ENCODE results near the gene RBM4.
A peak's percentile ranks its signal among the peaks of the same experiment; 100 is the strongest.
"Not testable (repeated sequence)": the region's sequence is repeated elsewhere in the genome, so short reads cannot be mapped to it uniquely, and the experiment has no call there.

RBM4 gene, protein sequence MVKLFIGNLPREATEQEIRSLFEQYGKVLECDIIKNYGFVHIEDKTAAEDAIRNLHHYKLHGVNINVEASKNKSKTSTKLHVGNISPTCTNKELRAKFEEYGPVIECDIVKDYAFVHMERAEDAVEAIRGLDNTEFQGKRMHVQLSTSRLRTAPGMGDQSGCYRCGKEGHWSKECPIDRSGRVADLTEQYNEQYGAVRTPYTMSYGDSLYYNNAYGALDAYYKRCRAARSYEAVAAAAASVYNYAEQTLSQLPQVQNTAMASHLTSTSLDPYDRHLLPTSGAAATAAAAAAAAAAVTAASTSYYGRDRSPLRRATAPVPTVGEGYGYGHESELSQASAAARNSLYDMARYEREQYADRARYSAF

DNA sequence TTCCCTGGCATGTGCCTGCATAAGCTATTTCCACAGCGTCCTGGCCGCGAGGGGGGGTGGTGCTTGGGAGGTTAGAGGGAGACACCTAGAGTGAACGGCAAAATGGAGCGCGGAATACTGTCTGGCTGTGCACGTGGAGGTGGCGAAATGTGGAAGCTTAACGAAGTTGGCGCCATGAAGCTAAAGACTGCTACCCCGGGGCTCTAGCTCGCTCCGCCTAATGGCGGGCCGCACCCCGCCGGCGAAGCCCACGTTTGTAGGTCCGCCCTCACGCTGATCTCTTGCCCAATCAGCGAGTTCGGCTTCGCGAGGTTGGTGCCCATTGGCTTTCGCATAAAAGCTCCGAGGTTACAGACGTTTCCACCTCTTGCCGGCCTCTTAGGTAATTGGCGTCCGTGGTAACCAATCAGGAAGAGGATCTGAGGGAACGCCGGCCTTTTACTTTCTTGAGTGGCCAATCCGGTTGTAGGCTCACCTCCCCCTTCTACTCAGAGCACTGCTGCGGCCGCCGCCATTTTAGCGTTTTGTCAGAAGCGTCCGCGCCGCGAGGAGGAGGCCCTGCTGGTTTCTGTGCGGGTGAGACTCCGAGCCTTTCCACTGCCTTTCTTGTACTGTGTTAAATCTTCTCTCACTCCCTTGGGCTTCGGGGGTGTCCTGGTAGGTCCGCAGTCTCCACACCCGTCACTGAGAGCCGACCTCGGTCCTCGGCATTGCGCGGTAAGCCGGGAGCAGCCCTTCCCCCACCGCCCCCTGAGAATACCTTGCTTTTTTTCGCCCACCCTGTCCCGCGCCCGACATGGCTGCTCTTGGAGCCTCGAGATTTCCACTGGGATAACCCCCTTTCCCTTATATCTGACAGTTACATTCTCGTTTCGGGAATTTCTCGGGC is at the start of gene RBM4:
TSS of gene RBM4 (plus strand) at position 527 of the 889 bp plus-strand sequence. CDS start 1,009 bp downstream, outside the sequence.
- peak; percentile 99 for DNase-seq

DNA sequence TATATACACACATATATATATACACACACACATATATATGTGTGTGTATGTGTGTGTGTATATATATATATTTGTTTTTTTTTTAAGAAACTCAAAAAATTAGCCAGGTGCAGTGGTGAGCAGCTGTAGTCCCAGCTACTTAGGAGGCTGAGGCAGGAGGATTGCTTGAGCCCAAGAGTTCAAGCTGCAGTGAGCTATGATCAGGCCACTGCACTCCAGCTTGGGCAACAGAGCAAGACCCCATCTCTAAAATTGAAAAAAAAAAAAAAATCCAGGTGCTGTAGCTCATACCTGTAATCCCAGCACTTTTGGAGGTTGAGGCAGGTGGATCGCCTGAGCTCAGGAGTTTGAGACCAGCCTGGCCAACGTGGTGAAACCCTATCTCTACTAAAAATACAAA is 49.2 kb upstream of the RBM4 start:
- DNase-seq, result not testable (repeated sequence)

DNA sequence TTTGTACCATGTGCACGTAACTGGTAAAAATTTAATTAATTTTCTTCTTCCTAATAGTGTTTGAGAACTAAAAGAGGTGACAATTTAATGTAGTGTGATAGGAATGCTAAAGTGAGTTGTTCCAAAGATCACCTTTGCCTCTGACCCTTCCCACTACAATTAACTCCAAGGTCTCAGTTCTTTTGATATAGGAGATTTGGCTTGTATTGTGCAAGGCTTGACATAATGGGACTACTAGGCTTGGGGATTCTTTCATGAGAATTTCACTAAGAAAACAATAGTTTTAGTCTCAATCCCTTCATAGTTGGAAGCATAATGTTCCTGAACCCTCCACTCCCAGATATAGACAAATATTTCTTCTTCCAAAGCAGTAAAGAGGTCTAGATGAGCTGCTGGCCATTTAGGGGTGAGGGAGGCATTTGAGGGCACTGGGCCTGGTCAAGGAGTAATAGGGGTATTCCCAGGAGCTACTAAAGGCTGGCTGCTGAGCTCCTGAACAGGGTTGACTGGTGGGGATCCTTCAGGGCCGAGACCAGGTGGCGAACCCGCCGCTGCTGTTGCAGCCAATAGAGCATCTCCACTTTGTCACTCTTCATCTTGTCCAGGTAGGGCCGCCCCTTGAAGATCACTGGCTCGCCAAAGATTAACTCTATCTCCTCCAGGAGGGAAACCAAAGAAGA is 48.4 kb upstream of the RBM4 start:
- no peak for DNase-seq

DNA sequence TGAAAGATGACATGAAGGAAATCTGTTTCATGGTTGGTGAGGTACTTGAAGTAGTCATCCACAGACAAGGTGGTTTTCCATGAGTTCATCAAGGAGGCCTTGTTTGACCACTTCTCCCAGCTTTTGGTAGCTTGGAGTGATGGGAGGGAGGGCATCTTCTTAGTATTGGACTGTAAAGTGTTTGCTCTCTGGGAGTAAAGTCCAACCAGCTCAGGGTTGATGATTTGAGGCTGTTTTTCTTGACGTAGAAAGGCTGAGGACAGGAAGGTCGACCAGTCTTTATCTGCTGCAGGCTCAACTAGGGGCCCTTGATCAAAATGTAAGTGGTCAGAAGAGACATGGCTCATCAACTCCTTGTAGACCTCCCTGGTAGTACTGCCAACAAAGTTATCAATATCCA is 47.3 kb upstream of the RBM4 start:
- no peak for DNase-seq

DNA sequence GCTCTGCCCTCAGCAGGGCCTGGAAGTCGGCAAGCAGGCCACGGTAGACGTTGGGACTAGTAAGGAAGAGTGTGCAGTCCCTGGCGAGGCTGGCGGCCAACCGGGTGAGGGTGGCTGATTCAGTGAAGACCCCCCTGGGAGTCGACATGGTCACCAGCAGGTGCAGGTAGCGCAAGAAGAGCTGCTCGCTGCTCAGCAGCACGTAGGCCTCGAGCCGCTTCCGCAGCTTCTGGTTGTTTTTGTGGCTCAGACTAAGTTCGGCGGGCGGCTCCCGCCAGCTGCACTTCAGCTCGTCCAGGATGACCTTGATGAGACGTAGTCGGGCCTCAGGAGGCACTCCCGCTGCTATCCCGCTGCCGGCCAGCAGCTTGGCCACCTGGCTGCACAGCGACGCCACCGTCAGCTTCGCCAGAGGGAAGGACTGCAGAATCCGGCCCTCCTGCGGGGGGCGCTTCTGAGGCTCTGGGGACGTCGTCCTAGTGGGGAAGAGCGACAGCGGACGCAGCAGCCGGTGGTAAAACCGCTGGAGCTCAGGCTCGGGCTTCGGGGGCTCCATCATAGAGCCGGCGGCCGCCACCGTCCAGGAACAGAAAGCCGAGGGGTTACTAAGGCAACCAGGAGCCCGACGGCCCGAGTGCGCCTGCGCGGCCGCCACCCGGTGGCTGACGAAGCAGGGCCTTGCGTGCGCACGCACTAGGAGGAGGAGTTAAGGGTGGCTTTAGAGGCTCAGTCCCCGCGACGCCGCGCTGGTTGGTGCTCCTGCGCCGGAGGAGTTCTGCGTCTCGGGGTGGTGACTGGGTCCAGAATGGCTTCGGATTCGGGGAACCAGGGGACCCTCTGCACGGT is 45.8 kb upstream of the RBM4 start, which contains the start of the genes CCDC87 and CCS:
TSS of gene CCDC87 (minus strand) at position 607 of the 846 bp plus-strand sequence. CDS start at position 559, 48 bp downstream.
TSS of gene CCS (plus strand) at position 729 of the 846 bp plus-strand sequence. CDS start at position 806, 77 bp downstream.
- peak; percentile 87 for DNase-seq

DNA sequence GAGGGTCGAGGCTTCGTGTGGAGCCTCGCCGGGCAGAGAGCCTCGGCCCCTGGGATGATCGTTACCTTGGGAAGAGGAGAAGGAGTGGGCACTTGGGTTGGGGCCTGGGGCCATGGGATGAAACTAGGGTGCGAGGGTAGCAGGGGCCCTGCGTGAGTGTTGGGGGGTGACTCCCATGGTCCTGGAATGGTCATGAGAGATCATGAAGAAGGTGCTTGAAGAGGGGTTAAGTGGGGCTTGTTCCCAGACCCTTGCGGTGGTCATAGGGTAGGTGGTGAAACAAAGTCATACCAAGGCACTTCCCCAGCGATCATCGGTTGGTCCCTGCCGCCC is 45.2 kb upstream of the RBM4 start:
- no peak for DNase-seq

DNA sequence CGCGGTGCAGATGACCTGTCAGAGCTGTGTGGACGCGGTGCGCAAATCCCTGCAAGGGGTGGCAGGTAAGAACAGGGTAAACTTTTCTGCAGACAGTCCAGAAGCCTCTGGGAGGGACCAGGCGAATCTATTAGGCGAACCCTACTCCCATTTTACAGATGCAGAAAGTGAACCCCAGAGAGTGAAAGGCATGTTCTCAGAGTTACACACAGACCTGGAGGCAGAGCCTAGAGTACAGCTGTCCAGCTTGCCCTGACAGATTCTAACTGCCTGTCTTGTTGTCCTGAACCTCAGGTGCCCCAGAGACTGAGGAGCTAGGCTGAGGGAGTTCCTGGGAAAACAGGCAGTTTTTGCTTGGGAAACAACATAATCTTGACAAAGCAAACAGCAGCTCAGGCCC is 44.9 kb upstream of the RBM4 start:
- no peak for DNase-seq

DNA sequence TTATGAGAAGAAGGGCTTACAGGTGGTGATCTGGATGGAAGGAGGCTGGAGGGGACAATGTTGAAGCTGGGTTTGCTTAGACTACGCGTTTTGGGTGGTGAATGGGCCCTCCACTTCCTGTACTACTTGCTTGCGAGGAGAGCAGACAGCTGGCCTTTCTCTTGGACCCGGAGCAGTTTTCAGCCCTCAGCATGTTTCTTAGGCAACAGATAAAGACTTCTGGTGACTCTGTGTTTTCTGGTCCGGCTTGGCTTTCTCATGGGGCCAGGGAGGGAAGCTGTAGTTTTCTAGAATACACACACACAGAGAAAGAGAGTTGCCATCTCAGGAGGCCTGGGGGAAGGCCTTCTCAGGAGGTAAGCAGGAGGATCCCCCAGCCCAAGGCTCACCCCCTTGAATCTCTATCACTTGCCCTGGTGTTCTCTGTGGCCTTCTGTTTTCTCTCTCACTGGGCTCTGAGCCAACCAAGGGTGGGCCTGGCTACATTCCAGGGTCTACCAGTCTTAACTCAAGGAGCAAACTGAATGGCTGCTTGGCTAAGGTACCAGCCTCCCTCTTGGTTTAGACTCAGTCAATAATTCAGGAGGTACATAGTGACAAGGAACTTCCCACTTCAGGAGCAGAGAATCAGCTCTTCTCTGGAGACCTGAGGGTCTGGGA is 43.1 kb upstream of the RBM4 start:
- DNase-seq, result peak; percentile 48

DNA sequence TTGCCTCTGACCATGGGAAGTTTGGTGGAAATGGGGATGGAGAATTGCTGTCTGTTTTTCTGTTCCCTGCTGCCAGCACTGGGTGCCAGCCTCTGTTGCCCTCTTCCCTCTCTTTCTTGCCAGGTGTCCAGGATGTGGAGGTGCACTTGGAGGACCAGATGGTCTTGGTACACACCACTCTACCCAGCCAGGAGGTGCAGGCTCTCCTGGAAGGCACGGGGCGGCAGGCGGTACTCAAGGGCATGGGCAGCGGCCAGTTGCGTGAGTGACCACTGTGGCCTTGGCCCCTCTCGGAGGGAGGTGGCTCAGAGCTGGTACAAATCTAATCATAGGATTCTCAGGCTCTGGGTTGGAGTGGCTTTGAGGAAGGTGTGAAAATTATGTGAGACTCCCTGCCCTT is 39.5 kb upstream of the RBM4 start:
- no peak for DNase-seq

DNA sequence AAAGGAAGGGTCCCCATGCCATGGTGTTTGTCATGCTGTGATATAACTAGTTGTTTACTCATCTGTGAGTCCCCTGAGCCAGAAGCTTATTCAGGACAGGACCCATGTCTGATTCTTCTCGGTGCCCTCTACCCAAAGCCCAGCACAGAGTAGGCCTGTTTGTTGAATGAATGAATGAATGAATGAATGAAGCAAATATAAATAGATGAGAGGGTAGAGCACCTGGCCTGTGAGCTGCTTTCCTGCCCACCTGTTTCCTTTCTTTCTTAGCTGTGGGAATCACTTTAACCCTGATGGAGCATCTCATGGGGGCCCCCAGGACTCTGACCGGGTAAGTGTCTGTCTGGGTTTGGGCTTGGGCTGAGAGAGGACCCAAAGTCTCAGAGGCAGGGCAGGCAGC is 38.3 kb upstream of the RBM4 start:
- DNase-seq, result no peak

DNA sequence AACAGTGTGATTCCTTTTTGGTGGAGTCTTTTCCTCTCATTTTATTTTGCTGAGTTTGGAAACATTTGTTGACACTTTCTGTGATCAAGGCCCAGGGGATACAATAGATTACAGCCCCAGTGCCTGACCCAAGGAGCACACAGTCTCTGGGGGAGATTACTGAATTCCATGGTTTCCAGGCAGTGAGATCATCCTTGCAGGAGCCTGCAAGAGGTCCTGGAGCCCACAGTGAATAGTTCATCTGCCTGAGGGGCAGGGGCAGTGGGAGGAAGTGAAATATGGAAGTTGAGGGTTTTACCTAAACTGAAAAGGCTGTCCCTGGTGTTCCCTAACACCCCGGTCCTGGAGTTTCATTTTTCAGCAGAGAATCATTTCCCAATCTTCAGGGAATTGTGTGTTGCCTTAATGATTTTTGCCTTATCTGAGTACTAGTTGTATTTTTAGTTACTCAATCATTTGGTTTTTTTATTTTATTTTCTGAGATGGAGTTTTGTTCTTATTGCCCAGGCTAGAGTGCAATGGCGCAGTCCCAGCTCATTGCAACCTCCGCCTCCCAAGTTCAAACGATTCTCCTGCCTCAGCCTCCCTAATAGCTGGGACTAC is 37.8 kb upstream of the RBM4 start:
- no peak for DNase-seq

DNA sequence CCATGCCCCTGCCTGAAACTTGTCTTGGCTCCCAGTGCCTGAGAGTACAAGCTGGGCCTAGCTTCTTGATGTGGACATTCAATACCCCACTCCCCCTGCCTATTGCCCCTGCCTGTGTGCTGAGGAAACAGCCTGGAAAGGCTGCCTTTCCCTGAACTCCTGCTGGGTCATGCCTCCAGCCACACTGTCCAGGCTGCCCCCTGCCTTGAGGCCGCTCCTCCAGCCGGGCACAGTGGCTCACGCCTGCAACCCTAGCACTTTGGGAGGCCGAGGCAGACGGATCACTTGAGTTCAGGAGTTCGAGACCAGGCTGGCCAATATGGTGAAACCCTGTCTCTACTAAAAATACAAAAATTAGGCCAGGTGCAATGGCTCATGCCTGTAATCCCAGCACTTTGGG is 35.4 kb upstream of the RBM4 start:
- DNase-seq, result no peak

DNA sequence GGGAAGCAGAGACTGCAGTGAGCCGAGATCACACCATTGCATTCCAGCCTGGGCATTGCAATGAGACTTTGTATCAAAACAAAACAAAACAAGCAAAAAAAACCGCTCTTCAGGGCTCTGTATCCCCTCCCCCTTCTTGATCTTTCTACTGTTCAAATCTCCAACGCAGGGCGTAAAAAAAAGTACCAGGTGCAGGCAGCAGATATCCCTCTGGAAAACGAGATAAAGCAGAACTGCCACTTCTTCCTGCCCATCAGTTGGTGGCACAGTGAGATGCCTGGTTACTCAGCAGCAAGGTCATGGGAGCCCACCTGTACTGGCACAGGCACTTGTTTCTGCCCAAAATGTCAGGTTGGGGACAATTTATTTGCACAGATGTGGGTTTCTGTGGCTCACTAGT is 34.3 kb upstream of the RBM4 start:
- no peak for DNase-seq

DNA sequence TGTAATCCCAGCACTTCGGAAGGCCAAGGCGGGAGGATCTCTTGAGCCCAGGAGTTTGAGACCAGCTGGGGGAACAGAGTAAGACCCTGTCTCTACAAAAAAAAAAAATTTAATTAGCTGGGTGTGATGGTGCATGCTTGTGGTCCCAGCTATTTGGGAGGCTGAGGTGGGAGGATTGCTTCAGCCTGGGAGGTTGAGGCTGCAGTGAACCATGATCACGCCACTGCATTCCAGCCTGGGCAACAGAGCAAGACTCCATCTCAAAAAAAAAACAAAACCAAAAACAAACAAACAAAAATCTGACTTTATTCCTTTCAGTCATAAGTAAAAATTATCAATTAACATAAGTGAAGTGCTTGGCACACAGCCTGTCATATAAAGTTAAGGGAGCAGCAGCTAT is 31.9 kb upstream of the RBM4 start:
- not testable (repeated sequence) for DNase-seq

DNA sequence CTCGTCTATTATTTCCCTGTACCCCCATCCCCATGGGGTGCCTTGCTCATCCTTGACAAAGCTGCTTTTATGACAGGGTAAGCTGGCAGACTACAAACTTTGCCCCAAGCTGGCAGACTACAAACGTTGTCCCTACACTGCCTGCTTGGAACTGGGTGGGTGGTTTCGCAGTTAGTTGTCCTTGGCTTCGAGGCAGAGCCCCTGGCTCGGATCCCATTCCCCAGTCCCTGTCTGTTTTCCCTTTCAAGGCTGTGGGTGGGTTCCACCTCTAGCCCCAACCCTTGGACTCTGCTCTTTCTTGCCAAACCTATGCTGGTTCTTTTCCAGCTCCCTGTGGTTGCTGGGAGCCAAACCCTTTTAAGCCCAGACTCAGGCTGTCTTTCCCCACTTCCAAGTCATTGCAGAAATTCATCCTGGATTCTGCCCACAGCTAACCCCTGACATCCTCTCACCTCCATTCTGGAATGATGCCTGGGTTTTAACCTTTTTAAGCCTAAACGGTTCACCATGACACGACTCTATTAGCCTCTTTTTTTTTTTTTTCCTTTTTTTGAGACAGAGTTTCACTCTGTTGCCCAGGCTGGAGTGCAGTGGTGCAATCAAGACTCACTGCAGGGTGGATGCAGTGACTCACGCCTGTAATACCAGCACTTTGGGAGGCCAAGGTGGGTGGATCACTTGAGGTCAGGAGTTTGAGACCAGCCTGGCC is 31.2 kb upstream of the RBM4 start:
- no peak for DNase-seq

DNA sequence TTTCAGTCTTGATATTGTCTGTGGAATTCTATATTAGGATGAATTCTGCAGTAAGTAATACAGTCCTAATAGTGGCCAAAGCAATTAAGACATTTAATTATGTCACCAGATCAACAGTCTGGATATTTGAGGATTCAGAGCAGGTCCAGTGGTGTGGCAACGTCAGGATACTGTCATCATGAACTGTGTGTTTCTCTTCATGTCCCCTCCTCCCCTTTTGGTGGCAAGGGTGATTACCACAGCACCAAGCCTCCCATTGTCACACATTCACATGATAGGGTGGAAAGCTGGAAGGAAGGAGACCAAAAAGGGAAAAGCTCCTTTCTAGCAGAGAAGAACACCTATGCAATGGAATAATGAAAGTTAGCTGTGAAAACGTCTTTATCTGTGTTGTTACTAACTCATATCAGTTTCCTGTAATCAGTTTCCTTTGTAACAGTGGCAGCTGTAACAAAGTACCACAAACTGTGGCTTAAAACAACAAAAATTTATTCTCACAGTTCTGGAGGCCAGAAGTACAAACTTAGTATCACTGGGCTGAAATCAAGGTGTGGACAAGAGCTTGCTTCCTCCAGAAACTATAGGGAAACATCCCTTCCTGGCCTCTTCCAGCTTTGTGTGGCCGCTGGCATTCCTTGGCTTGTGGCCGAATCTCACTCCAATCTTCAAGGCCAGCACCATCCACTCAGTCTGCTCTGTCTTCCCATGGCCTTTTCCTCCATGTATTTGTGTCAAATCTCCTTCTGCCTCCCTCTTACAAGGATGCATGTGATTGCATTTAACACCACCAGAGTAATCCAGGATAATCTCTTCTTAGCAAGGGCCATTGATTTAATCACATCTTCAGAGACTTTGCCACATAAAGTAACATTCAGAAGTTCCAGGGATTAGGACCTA is 28.5 kb upstream of the RBM4 start:
- DNase-seq, result no peak

DNA sequence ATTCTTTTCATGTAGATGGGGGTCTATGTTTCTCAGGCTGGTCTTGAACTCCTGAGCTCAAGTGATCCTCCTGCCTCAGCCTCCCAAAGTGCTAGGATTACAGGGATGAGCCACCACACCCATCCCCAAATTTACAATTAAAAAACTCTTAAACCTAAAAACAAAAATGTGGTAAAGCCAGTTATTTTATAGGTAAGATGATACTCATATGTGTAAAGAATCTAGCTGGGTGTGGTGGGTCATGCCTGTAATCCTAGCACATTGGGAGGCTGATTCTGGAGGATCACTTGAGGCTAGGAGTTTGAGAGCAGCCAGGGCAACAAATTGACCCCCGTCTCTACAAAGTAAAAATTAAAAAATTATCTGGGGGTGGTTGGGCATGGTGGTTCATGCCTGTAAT is 26.0 kb upstream of the RBM4 start:
- no peak for DNase-seq

DNA sequence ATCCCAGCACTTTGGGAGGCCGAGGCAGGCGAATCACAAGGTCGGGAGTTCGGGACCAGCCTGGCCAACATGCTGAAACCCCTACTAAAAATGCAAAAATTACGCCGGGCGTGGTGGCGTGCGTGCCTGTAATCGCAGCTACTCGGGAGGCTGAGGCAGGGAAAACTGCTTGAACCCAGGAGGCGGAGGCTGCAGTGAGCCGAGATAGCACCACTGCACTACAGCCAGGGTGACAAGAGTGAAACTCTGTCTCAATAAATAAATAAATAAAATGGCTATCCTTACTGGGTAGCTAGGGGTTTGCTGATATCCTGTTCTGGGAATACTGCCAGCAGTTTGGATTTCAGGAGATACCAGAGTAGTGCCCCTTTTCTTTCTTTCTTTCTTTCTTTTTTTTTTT is 24.4 kb upstream of the RBM4 start:
- no peak for DNase-seq

DNA sequence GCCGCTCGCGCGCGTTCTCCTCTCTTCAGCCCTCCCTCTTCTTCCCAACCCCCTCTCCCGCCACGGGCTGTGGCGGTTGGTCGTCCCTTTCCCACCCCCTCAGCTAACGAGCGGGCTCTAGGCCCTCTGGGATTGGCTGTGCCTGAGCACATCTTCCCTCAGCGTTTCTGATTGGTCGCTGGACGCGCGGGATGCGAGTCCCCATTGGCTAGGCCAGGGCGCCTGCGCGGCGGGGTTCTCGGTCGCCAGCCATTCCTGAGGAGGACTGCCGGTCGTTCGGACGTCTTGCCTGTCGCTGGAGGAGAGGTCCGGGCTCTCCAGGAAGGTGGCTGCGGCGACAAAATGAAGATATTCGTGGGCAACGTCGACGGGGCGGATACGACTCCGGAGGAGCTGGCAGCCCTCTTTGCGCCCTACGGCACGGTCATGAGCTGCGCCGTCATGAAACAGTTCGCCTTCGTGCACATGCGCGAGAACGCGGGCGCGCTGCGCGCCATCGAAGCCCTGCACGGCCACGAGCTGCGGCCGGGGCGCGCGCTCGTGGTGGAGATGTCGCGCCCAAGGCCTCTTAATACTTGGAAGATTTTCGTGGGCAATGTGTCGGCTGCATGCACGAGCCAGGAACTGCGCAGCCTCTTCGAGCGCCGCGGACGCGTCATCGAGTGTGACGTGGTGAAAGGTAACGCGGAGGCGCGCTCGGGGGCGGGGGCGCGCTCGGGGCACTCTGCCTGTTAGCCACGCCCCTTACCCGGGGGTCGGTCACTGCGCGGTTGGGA is 21.9 kb upstream of the RBM4 start, which contains the start of gene RBM14:
TSS of gene RBM14 (plus strand) at position 252 of the 776 bp plus-strand sequence. CDS start at position 343, 91 bp downstream.
- DNase-seq, result peak; percentile 99

Measured in DMS79 (cell line).